CD4-positive, alpha-beta T cell treated with Interleukin-17A for 1 hour (primary cell): Measurements from ENCODE around the gene ASPM.
"Not testable (repeated sequence)": the region's sequence is repeated elsewhere in the genome, so short reads cannot be mapped to it uniquely, and the experiment has no call there.

Experiments
- DNase-seq: peaks from one replicate; pipeline ENCODE4 v3.0.0-alpha.2; 2020

The ASPM gene

GRCh38 chr1:197067457-197067818 lies 79.0 kb downstream of the ASPM start:
- DNase-seq = no peak

- no peak for DNase-seq
These were observed 79.6 kb downstream of the ASPM start, which contains the start of gene F13B for GRCh38 chr1:197066719-197067456. Gene F13B, minus strand, starts transcription at chr1:197067260. Its CDS starts 37 bp downstream, at chr1:197067223.

DNA sequence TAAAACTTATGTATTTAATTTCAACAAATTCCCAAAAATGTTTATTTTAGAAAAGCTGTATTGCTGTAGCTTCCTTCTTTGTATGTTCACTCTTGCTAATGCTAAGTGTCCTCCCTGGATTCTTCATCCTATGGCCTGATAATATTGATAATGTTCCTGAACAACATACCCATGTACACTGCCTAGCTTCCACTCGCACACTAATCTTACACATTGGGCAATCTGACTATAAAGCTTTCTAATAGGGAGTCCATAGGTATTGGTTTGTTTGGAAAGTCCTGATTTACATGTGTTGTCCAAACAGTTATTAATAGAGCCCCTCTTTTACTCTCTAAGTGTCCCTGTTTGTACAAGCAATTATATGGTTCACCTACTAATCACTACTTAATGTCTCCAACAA lies 80.2 kb downstream of the ASPM start:
- no peak for DNase-seq

- DNase-seq = no peak
These were observed 80.9 kb downstream of the ASPM start for GRCh38 chr1:197065559-197065958.

DNA sequence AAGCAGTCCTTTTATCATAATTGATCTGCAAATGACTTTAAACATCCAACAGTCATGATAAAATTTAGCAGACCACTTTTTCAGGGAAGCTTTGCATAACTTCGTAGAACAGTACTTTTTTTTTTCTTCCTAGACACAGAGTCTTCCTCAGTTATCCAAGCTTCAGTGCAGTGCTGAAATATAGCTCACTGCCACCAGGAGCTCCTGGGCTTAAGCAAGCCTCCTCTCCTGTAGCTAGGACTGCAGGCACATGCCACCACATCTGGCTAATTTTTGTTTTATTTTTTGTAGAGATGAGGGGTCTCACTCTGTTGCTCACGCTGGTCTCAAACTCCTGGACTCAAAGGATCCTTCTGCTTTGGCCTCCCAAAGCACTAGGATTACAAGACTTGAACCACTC lies 83.3 kb downstream of the ASPM start:
- DNase-seq = no peak

DNA sequence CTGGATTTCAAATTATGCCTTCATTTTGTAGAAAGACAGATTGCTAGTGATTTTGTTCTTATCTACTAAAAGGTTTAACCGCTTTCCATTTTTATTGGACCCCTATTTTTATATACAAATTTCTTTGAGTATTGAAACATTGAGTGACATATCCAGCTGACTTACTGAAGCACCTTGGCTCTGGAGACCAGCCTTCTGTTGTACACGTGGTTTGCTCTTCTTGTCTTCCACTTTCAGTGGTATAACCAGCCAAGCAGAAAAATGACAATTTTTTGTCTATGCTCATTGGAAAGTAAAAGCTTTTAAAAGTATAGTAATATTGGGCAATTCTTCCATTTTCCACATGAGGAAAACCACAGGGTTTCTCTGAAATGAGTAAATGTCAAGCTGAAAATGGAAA lies 83.8 kb downstream of the ASPM start:
- no peak for DNase-seq

- no peak for DNase-seq
These were observed 97.4 kb downstream of the ASPM start for GRCh38 chr1:197049100-197049499.

GRCh38 chr1:197042676-197043341 lies 103.7 kb downstream of the ASPM start:
- DNase-seq = no peak

DNA sequence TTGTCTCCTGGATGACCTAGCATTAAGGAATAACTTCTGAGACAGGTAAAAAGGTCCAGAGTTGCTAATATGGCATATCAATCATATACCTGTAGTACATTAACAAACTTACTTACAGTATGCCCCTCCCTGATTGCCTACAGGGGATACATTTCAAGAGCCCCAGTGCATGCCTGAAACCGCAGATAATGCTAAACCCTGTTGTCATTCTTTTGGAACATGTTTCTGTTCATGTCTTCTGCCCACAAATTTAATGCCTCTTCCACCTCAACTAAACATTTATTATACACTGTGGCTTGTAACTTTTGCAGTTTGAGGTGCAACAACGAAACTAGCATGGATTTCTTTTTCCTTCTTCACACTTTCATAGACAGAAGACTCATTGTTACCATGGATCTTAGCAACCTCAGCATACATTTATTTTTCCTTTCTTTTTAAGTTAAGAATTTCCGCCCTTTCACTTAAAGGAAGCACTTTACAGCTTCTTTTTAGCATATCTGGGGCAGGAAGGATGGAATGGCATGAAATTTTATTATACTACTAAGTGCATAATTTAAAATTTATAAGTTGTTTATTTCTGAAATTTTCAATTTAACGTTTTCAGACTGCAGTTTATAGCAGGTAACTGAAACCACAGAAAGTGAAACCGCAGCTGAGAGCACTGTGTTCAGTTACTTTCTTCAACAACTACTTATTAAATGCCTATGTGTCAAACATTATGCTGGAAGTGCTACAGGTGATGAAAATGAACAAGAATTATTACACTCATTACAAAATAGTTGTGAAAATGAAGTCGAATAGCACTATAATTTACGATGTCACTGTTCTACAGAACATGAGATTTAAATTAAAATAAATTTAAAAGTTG lies 104.7 kb downstream of the ASPM start:
- DNase-seq = no peak

DNA sequence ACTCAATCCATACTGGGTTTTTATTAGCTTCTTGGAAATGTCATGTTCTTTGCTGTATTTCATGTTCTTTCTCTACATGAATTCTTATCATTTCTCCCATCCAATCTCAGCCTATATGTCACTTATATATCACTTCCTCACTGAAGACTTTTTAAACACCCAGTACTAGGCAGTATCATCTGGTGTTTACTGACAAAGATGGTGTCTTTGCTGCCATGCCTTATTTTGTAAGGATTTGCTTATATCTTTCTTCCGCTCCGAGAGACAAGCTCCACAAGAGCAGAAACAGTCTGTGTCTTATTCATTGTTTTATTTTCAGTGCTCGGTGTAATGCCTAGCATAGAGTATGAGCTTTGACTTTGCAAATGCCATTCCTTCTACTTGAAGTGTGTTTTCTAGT lies 109.6 kb downstream of the ASPM start:
- no peak for DNase-seq

GRCh38 chr1:197034631-197035339 lies 111.7 kb downstream of the ASPM start:
- DNase-seq = not testable (repeated sequence)
